ENCODE data around the gene TNFRSF8.

Gene TNFRSF8

GRCh38 chr1:12148958-12149790 lies 86.1 kb downstream of the TNFRSF8 start:
- H3K4me3 ChIP-seq (ENCODE audit: low read depth, low read length) = no peak overlapping the region
- no peak for DNase-seq (ENCODE audit: low read depth)
- TF ChIP-seq CTCF (IDR thresholded peaks at IDR 0.05; ENCODE audit: low read depth, low read length, missing control alignments) = no peak
- in situ Hi-C loops (cut with HindIII; ENCODE audit: low sequenced_read_pairs) = no loop called here

- no peak overlapping the region for H3K4me3 ChIP-seq (ENCODE audit: low read depth, low read length)
- no peak for TF ChIP-seq CTCF (IDR thresholded peaks at IDR 0.05; ENCODE audit: low read depth, low read length, missing control alignments)
Measured at GRCh38 chr1:12149791-12150175, 86.7 kb downstream of the TNFRSF8 start.

GRCh38 chr1:12150456-12151200 lies 87.5 kb downstream of the TNFRSF8 start:
- no peak overlapping the region for H3K4me3 ChIP-seq (ENCODE audit: low read depth, low read length)
- no peak for TF ChIP-seq CTCF (IDR thresholded peaks at IDR 0.05; ENCODE audit: low read depth, low read length, missing control alignments)
- no peak for DNase-seq (ENCODE audit: low read depth)
- in situ Hi-C loops (cut with HindIII; ENCODE audit: low sequenced_read_pairs) = no loop called here

More at GRCh38 chr1:12149791-12150175, 86.7 kb downstream of the TNFRSF8 start:
- in situ Hi-C loops (cut with HindIII; ENCODE audit: low sequenced_read_pairs) = no loop called here
- no peak for DNase-seq (ENCODE audit: low read depth)

GRCh38 chr1:12151465-12151864 lies 88.4 kb downstream of the TNFRSF8 start:
- no peak for TF ChIP-seq CTCF (IDR thresholded peaks at IDR 0.05; ENCODE audit: low read depth, low read length, missing control alignments)
- H3K4me3 ChIP-seq (ENCODE audit: low read depth, low read length) = no peak overlapping the region
- in situ Hi-C loops (cut with HindIII; ENCODE audit: low sequenced_read_pairs) = no loop called here
- DNase-seq (ENCODE audit: low read depth) = no peak

GRCh38 chr1:12152113-12152891 lies 89.2 kb downstream of the TNFRSF8 start:
- H3K4me3 ChIP-seq (ENCODE audit: low read depth, low read length) = no peak overlapping the region
- in situ Hi-C loops (cut with HindIII; ENCODE audit: low sequenced_read_pairs) = no loop called here
- TF ChIP-seq CTCF (IDR thresholded peaks at IDR 0.05; ENCODE audit: low read depth, low read length, missing control alignments) = no peak
- no peak for DNase-seq (ENCODE audit: low read depth)

GRCh38 chr1:12153181-12153785 lies 90.2 kb downstream of the TNFRSF8 start:
- DNase-seq (ENCODE audit: low read depth) = no peak
- in situ Hi-C loops (cut with HindIII; ENCODE audit: low sequenced_read_pairs) = no loop called here
- no peak for TF ChIP-seq CTCF (IDR thresholded peaks at IDR 0.05; ENCODE audit: low read depth, low read length, missing control alignments)
- no peak overlapping the region for H3K4me3 ChIP-seq (ENCODE audit: low read depth, low read length)
